GM13976 (cell line): Measurements from ENCODE around the gene HLA-DQA2.
"Not testable (repeated sequence)": the region's sequence is repeated elsewhere in the genome, so short reads cannot be mapped to it uniquely, and the experiment has no call there.

Experiments
- DNase-seq: peaks from one replicate; pipeline ENCODE4 v3.0.0; 2012; ENCODE audit warnings: low spot score
- CTCF ChIP-seq: IDR thresholded peaks from 2 replicates; pipeline ENCODE4 v1.5.1; 2012; ENCODE audit warnings: borderline replicate concordance, mild to moderate bottlenecking; ENCODE audit not compliant: insufficient read depth; ENCODE audit errors: extremely low read depth, missing control alignments, control extremely low read depth
- in situ Hi-C: fragments of 300-500 bp; cut with MboI; formaldehyde crosslinking; loops from one replicate; pipeline ENCODE4 v1.12.0; 2022; ENCODE audit warnings: low sequenced_read_pairs, mixed read lengths, inconsistent platforms; ENCODE audit not compliant: unreplicated experiment

HLA-DQA2 gene

GRCh38 chr6:32741031-32741960, at the start of gene HLA-DQA2:
Gene HLA-DQA2 (plus strand): TSS chr6:32741391. CDS start chr6:32741444, 53 bp downstream.
- in situ Hi-C loops = no loop called here
- DNase-seq = no peak
- no peak for TF ChIP-seq CTCF

GRCh38 chr6:32692019-32692418, 49.2 kb upstream of the HLA-DQA2 start:
- peak; percentile 45 for DNase-seq
- TF ChIP-seq CTCF = peak; percentile 44
- in situ Hi-C loops = no loop called here

GRCh38 chr6:32697031-32697430, 44.2 kb upstream of the HLA-DQA2 start:
- in situ Hi-C loops = loop anchor here (5.0 kb wide), 1 partner anchor 255 kb away; no protein-coding TSS in a partner anchor
- TF ChIP-seq CTCF = no peak
- DNase-seq = no peak

GRCh38 chr6:32700391-32701040, 40.7 kb upstream of the HLA-DQA2 start:
- peak; percentile 56 for TF ChIP-seq CTCF
- DNase-seq = peak; percentile 54
- in situ Hi-C loops = no loop called here

GRCh38 chr6:32703347-32703746, 37.8 kb upstream of the HLA-DQA2 start:
- TF ChIP-seq CTCF = no peak
- DNase-seq = no peak
- in situ Hi-C loops = no loop called here

GRCh38 chr6:32705164-32705563, 36.0 kb upstream of the HLA-DQA2 start:
- in situ Hi-C loops, DNase-seq: not testable (repeated sequence)

- DNase-seq = no peak
- no peak for TF ChIP-seq CTCF
- in situ Hi-C loops = loop anchor here (10.0 kb wide), 1 partner anchor 465 kb away; no protein-coding TSS in a partner anchor
Observed at GRCh38 chr6:32709625-32710024, 31.6 kb upstream of the HLA-DQA2 start.
